Measurements from ENCODE around the gene ZC3H12C.
"Not testable (repeated sequence)": the region's sequence is repeated elsewhere in the genome, so short reads cannot be mapped to it uniquely, and the experiment has no call there.

ZC3H12C gene

GRCh38 chr11:110208678-110209312 is 115.6 kb downstream of the ZC3H12C start:
- DNase-seq (ENCODE audit: low spot score); FAIRE-seq: not testable (repeated sequence)

GRCh38 chr11:110209313-110209694 is 116.1 kb downstream of the ZC3H12C start:
- not testable (repeated sequence) for DNase-seq (ENCODE audit: low spot score); FAIRE-seq

- FAIRE-seq = no peak
- no peak for DNase-seq (ENCODE audit: low spot score)
Observed at GRCh38 chr11:110217223-110217877, 124.2 kb downstream of the ZC3H12C start.

DNA sequence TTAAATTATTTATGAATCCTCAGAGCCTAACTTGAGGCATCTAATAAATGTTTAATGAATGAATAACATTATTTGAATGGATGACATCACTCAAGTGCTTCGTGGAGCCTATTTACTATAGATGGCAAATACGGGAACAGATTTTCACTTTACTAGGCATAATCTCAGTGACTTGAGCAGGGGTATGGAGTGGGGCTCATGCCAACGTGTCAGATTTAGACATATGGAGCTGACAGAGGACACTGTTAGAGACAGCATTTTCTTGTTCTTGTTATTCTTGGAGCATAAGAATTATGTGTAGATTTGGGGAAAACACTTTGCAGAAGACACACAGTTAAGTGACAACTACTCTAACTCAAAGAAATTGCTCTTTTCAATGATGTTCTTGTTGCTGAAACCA is 124.7 kb downstream of the ZC3H12C start:
- FAIRE-seq (no peak), DNase-seq (ENCODE audit: low spot score) (no peak)

GRCh38 chr11:110219006-110219785 is 126.0 kb downstream of the ZC3H12C start:
- DNase-seq (ENCODE audit: low spot score) (no peak), FAIRE-seq (no peak)
